Embryonic facial prominence (tissue), 1 donor: ENCODE results near the gene CR2.
"Not testable (repeated sequence)": the region's sequence is repeated elsewhere in the genome, so short reads cannot be mapped to it uniquely, and the experiment has no call there.

Source experiments
- DNase-seq: peaks from one replicate; pipeline ENCODE4 v3.0.0-alpha.2; 2016; ENCODE audit errors: extremely low spot score

Gene CR2

DNA sequence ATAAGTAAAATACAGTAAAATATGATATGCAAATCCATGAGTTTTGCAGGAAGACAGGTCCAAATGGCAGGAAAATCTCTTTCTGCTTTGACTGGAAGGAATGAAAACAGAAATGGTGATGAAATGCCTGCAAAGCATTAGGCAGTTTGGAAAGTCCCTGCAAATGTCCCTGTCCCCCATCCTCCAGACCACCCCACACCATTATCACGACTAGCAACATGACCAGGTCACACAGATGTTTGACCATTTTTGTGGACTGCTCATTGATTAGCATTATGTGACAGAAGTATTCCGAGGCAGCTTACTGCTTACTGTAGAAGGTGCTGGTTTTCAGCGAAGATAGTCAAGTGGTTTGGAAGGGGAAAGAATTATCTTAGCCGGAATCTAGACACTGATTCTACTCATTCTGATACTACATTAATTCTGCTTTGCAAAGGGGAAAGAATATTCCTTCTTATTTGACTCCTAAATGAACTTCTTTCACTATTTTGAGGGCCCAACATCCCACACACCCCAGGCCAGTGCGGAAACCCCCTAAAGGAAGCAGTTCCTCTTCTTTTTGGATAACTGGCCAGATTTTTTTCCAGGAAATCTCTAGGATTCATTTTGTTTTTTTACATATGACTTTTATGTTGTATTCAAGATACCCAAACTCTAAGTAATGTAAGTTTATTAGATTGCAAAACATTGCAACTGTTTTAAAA, 9.5 kb upstream of the CR2 start:
- no peak for DNase-seq

DNA sequence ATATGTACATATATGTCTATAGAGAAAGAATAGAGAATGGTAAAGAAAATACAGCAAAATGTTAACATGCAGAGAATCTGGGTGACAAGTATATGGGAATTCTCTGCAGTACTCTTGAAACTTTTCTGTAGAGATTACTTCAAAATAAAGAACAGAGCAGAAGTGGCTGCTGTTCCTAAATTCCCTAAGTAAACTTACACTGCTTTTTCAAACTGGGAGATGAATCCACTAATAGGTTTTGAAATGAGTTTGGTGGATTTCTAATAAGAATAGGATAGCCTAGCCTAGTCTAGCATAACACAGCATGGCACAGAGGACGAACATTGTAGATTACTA, 450 bp upstream of the CR2 start:
- DNase-seq, result no peak

DNA sequence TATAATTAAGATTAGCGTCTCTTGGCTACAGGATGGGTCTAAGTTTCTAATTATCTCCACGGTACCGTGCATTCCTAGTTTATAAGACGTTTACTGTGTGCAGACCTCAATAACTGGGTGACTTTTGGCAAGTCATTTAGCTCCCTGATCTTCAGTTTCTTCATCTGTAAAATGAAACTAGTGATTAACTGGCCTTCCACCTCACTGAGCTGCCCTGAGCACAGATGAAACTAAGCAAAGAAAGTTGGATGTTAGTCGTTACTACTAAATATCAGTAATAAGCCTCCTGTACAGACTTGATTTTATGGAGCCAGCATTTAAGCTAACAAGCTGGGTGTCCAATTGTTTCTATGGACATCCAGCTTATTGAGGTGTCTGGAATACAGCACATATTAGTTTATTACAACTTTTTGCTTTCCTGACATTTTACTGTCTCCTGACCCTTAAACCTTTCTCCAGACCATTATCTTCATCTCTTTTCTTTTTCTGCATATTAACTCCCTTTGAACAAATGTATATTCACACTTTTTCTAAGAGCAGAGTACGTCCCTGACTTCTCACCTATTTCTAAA, 1.1 kb downstream of the CR2 start:
- no peak for DNase-seq

DNA sequence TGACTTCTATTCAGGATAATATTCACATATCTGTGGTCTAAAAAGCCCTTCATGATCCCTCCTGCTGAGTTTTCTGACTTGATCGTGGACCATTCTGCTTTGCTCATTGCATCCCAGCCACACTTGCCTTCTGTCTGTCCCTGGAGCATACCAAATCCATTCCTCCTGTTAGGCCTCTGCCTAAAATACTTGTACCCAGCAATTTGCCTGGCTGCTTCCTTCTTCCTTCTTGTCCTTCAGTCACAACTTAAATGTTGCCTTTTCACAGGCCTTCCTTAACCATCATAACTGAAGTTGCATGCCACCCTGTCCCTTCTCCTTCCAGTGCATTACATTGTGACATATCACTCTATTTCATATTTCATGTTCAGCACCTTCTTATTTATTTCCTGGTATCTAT, 4.3 kb downstream of the CR2 start:
- DNase-seq, result no peak

DNA sequence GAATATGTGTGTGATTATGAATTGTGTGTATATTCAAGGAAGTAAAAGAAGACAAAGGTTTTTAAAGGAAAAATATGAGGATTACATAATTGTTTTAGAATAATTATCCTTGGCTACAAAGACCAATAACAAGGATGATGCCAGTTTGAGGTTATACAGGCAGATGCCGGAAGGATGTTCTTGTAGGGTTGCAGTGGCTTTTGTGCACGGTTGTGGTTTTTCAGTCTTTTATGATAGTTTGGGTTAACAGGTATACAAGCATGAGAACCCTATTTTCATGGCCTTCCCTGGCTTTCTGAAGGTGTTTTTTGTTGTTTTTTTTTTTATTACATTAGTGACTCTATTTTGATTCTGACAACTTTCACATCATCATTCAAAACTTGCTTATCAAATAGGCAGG, 4.9 kb downstream of the CR2 start:
- no peak for DNase-seq

DNA sequence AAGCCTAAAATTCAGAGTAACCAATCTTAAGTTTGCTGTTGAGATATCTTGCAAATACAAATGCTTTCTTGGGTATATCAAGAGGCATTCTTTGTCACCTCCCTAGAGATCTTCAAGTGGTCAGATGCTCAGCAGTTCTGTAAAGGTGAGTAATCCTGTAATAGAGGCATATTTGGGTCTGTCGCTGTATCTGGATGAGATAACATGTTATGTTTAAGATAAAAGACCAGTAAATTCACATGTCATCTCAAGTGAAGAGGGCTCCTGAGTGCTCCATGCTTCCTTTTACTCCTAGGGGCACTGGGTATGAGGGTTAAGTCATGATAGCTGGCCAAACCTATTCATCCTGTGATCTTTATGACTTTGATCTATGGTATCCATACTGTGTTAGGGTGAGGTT, 7.5 kb downstream of the CR2 start:
- DNase-seq, result no peak

DNA sequence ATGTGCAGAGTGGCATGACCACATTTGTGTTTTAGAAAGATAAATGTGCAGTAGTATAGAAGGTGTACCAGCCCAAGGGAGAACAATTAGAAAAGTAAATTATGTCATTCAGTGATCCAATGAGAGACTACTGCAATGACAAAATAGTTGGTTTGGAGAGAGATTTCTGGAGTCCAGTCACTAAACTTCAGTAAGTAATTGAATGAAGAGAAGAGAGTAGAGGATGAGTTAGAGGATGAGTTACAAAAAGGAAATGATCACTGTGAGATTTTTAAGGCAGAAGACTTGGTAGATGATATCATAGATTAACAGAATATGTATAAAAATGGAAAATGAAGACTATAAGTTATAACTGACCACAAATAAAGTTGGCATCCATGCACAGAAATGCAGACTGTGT, 8.4 kb downstream of the CR2 start:
- DNase-seq, result no peak

DNA sequence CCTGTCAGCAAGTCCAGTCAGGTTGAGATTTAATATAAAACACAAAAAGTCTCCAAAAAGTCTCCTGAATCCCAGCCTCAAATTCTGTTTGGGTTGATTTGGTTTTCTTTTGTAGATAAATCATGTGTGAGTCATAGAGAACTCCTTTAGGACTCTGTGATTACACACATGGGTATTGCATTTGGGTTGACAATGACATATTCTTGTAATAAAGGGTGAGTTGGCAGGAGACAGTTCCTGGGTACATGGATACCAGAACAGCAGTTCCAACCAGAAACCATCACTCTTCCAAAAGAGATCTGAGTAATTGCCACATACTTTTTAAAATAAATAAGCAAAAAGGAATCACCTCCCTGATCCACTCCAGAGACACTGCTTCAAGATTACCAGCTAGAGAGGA, 8.9 kb downstream of the CR2 start:
- no peak for DNase-seq

DNA sequence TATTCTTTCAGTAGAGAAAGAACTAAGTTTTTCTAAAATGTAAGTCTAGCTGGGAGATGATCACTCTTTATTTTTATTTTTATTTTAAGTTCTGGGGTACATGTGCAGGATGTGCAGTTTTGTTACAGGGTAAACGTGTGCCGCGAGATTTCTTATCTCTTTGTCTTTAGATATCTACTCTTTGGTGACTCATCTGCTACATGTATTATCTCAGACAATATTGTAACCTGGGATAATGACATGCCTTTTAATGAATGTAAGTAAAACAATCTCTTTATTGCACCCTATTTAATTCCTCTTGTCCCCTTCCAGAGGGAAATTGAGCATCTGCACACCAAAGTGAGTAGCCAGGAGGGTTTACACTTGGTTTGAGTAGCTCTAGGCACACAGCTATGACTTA, 9.4 kb downstream of the CR2 start:
- no peak for DNase-seq

DNA sequence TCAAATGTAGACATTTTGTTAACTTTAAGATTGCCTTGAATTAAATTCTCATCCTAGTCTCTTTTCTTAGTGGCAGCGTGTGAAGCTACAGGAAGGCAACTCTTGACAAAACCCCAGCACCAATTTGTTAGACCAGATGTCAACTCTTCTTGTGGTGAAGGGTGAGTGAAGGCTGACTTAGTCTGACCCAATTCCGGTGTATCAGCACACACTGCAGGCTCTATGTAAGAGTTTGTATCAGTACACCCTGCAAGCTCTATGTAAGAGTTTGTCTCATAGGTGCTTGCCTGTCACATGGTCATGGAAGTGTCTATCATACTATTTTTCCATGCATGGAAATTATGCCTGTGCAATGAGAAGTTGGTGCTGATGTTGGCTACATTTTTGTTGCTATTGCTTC, 16.8 kb downstream of the CR2 start:
- DNase-seq, result no peak

DNA sequence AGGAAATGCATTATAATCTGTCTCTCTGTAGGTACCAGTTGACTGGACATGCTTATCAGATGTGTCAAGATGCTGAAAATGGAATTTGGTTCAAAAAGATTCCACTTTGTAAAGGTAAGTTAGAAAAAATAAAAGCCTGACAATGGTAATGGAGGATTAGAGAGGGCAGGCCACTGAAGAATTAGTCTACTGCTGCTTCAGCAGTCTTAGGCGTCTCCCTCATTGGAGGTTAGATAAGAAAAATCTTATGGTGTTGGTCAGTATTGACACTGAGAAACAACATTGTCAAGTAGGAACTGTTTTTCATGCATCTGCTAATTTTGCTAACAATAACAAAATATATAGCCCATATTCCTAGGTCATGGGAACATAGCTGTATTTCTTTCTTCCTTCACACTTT, 20.1 kb downstream of the CR2 start:
- DNase-seq, result no peak

DNA sequence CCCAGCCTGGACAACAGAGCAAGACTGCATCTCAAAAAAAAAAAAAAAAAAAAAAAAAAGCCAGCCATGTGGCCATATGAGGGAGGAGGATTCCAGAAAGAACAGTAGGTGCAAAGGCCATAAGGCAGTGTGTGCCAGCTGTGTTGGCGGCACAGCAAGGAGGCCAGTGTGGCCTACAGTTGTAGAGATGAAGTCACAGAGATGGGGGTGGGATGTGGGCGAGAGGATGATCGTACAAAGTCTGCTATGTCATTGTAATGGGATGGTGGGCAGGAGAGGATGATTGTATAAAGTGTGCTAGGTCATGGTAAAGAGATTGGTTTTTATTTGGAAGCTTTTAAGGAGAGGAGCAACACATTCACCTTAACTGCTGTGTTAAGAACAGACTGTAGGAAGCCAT, 32.1 kb downstream of the CR2 start:
- DNase-seq, result no peak

DNA sequence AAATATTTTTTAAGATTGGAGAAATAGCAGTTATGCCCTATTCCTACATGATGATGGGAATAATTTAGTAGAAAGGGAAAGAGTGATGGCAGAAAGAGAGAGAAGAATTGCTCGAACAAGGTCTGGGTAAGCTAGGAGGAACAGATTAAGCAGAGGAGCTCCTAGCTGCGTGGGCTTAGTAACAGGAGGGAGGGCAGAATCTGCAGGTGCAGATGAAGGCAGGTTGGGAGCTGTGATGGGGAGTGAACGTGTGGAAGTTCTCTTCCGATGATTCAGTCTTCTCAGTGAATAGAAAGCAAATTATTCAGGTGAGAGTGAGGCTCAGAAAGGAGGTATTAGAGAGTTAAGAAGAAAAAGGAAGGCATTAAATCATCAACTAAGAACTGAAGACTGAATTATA, 33.5 kb downstream of the CR2 start:
- no peak for DNase-seq

DNA sequence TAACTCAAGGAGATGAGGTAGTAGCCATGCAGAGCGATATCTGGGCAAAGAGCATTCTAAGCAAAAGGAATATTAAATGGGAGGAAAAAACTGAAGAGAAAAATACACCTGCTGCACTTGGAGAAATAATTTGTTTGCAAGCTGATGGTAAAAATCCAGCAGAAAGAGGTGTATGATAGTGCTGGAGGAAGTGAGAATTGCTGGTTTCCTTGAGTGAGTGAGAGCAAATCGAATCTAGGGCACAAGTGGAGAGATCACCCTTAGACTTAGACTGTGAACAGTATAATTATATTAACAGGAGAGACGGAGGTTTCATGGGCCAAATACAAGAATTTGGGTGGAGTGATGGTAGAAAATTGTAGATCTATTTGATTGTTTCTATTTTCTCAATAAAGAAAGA, 39.1 kb downstream of the CR2 start:
- no peak for DNase-seq

DNA sequence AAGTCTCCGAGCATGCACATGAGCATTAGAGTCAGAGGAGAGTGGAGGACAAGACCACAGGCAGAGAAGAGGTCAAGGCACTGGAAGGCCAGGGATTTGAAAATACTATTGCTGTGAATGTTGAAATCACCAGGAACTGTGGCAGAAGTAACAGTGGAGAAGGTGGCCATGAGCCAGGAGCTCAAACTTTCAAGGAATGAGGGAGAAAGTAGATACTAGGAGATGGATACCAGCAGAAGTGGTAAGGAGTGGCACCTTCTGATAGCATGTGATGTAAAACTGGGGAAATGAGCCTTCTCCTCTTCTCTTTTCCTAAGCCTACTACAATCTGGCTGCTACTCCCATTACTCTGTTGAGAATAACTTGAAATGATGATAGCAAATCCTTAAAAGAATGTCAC, 40.0 kb downstream of the CR2 start:
- DNase-seq, result no peak

DNA sequence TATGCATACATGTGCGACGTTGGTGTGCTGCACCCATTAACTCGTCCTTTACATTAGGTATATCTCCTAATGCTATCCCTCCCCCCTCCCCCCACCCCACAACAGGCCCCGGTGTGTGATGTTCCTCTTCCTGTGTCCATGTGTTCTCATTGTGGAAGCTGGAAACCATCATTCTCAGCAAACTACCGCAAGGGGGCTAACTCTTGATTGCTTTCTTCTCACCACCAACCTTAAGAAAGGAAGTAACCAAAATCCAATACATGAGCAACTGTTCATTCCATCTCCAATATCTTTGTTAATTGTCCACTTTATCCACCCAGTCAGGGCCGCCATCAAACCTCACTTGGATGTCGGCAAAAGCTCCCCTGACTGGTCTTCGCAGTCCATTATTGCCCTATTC, 41.2 kb downstream of the CR2 start:
- DNase-seq, result not testable (repeated sequence)

DNA sequence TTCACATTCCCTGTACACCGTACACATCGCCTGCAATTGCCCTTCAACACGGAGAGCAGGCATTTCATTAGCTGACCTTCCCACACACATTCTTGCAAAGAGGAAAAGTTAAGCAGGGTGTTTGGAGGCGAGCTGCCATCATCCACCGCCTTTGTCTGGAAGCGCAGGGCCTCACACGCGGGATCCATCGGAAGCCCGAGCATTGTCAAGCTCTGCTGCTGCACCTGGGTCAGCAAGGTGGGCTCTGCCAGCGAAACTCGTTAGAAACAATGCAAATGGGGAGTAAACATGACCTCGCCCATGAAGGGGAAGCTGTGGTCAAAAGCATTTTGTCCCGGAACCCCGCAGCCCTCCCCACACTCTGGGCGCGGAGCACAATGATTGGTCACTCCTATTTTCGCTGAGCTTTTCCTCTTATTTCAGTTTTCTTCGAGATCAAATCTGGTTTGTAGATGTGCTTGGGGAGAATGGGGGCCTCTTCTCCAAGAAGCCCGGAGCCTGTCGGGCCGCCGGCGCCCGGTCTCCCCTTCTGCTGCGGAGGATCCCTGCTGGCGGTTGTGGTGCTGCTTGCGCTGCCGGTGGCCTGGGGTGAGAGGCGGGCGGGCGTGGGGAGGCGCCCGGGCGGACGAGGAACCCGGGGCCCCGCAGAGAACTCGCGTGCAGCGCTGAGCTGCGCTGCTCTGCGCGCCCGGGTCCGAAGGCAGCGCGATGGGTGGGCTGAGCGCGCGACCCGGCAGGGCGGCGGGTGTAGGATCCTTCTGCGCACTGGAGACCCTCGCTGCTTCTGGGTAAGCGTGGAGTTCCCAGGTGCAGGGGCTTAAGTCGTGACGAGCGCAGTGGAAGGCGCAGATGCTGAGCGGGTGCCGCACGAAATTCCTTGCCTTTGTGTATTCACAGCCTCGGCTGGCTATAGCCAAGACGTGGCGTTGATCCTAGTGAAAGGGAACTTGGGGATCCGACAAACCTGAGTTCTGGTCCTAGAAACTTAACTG, 42.0 kb downstream of the CR2 start, which contains the start of gene CR1:
Gene CR1, plus strand, starts transcription at position 357 of the 992 bp plus-strand sequence. Its CDS starts 111 bp downstream, at position 468.
- DNase-seq, result no peak

DNA sequence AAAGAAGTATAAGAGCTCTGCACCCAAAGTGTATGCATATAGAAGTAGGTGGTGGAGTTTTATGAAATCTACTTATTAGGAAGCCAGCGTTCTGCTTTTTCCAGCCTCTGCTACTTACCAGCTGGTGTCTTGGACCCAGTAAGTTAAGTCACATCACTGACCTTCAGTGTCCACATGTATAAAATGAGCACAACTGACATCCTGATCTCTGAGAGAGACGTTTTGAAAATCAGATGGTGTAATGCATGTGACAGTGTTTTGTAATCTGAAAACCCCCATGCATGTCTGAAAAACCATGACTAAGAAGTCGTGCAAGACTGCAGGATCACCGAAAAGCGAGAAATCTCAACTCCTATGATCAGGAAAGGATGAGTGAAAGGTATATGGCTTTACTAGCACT, 43.8 kb downstream of the CR2 start:
- no peak for DNase-seq

DNA sequence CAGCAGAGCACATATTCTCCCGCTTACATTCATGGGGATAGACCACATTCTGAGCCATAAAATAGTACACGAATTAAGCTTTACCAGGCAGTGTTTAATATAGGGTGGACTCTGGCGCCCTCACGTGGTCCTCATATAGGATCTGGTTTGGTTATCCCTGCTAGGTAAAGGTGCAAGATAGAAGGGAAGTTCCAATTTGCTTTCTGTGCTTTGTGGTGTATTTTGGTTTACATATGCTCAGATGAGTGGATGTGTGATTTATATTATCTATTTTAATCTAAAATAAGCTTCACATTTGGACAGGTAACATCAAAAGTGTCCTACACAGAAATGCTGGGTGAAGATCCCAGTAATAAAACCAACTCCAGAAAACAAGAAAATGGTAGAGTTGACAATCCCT, 45.4 kb downstream of the CR2 start:
- DNase-seq, result peak; percentile 74

DNA sequence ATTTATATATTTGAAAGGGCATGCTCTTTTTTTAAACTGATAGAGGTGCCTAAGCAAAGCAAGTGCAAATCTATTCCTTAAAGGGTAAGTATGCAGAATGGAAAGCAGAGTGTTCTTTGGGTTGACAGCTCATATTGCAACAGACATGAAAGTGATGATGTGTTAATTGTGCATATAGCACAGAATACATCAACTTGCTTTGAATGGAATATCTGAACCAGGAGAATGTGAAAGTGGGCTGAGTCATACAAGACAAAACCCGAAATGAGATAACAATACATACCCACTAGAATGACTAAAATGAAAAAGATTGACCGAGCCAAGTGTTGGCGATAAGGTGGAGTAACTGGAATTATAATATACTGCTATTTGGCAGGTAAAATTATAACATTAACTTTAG, 46.2 kb downstream of the CR2 start:
- DNase-seq, result no peak

DNA sequence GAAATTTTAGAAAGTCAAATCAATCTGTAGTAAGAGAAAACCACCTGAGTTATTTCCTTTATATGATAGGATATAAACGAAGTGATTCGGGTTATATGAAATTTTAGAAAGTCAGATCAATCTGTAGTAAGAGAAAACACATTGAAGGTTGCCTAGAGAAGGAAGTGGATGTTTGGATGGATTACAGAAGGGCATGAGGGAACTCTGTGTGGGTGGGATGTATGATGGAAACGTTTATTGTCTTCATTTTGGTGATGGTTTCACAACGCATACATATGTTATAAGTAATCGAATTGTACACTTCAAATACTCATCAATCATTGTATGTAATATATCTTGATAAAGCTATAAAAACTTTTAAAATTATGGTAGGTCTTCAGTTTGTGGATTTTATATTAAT, 46.9 kb downstream of the CR2 start:
- DNase-seq, result no peak

DNA sequence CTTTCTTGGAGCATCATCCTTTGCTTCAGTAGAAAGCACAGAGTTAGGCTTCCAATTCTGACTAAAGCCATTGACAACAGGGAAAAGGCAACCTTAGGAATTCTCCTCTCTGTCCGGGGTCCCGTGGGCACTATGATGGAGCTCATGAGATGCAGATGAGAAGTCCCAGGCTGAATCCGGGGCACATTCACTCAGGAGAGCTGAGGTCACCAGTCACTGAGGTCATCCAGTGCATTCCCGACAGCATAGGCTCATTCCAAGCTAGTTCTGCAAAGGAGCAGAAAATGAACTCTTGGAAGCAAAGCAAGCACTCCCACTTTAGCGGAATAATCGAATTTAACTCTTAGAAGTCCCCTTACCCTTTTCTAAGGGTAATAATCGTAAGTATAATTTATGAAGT, 48.6 kb downstream of the CR2 start:
- DNase-seq, result no peak

DNA sequence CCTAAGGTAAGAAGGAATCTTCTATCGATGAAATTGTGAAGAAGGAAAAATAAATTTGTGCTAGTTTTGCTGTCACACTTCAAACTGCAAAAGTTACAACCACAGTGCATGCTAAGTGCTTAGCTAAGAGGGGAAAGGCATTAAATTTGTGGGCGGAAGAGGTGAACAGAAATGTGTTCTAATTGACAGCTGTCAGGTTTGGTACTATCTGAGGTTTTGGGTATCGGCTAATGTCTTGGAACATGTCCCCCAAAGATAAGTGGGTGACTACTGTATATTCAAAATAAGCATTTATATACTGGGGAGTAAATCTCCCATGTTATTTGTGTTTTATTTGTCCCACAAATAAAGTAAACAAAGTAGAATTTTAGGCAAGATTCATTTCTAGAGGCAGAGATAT, 49.8 kb downstream of the CR2 start:
- DNase-seq, result no peak
